NCI-H1930 (cell line): ENCODE measurements around the gene PAX5.
"Not testable (repeated sequence)": the region's sequence is repeated elsewhere in the genome, so short reads cannot be mapped to it uniquely, and the experiment has no call there.

Experiments
- DNase-seq, 2 experiments: peaks; one replicate each; lab custom pipeline; 2025; lab: John Stamatoyannopoulos, UW

Gene PAX5

GRCh38 chr9:37033682-37034304 lies at the start of gene PAX5:
PAX5 (minus strand) TSS chr9:37034268; CDS start chr9:37034031, 237 bp downstream.
- DNase-seq = no peak

GRCh38 chr9:37083654-37084053 lies 49.6 kb upstream of the PAX5 start:
- no peak for DNase-seq

- DNase-seq = no peak
Measured at GRCh38 chr9:37082214-37082765, 48.2 kb upstream of the PAX5 start.

GRCh38 chr9:37081507-37081906 lies 47.4 kb upstream of the PAX5 start:
- not testable (repeated sequence) for DNase-seq

- DNase-seq = not testable (repeated sequence)
Measured at GRCh38 chr9:37080165-37080628, 46.1 kb upstream of the PAX5 start.

- peak; percentile 95 to 96 for DNase-seq
Measured at GRCh38 chr9:37079370-37080164, 45.5 kb upstream of the PAX5 start.

GRCh38 chr9:37074790-37075189 lies 40.7 kb upstream of the PAX5 start:
- DNase-seq = not testable (repeated sequence)

GRCh38 chr9:37066139-37066725 lies 32.2 kb upstream of the PAX5 start:
- no peak for DNase-seq

GRCh38 chr9:37062336-37062735 lies 28.3 kb upstream of the PAX5 start:
- no peak for DNase-seq

GRCh38 chr9:37061768-37062167 lies 27.7 kb upstream of the PAX5 start:
- no peak for DNase-seq

GRCh38 chr9:37060833-37061232 lies 26.8 kb upstream of the PAX5 start:
- DNase-seq = no peak

- no peak for DNase-seq
Measured at GRCh38 chr9:37056046-37056920, 22.2 kb upstream of the PAX5 start.

- DNase-seq = not testable (repeated sequence)
Measured at GRCh38 chr9:37054363-37054720, 20.3 kb upstream of the PAX5 start.

- DNase-seq = no peak
Measured at GRCh38 chr9:37053684-37054362, 19.8 kb upstream of the PAX5 start.

- DNase-seq = no peak
Measured at GRCh38 chr9:37046683-37047082, 12.6 kb upstream of the PAX5 start.

GRCh38 chr9:37042421-37042820 lies 8.4 kb upstream of the PAX5 start:
- no peak for DNase-seq

GRCh38 chr9:37040508-37041127 lies 6.5 kb upstream of the PAX5 start:
- no peak for DNase-seq

- DNase-seq = no peak
Measured at GRCh38 chr9:37038943-37039464, 4.9 kb upstream of the PAX5 start.

- DNase-seq = no peak
Measured at GRCh38 chr9:37038302-37038942, 4.4 kb upstream of the PAX5 start.
